GM21619 (cell line): ENCODE data around the gene OLAH.
"Not testable (repeated sequence)": the region's sequence is repeated elsewhere in the genome, so short reads cannot be mapped to it uniquely, and the experiment has no call there.

ENCODE experiments used
- ATAC-seq: cut with Tn5 transposase; IDR thresholded peaks from one replicate; pipeline ENCODE4 v1.9.1; 2021; ENCODE audit not compliant: unreplicated experiment

OLAH gene

GRCh38 chr10:15043674-15044073 lies at the start of gene OLAH:
Gene OLAH, plus strand, starts transcription at chr10:15043943. Its CDS starts 3,346 bp downstream, at chr10:15047289.
- no peak for ATAC-seq

GRCh38 chr10:14995964-14996565 lies 47.7 kb upstream of the OLAH start:
- no peak for ATAC-seq

- ATAC-seq: not testable (repeated sequence)
Observed at GRCh38 chr10:15013530-15013929, 30.2 kb upstream of the OLAH start.

GRCh38 chr10:15015451-15015850 lies 28.3 kb upstream of the OLAH start:
- no peak for ATAC-seq

- ATAC-seq: not testable (repeated sequence)
Observed at GRCh38 chr10:15020966-15021365, 22.8 kb upstream of the OLAH start.

GRCh38 chr10:15023079-15023478 lies 20.7 kb upstream of the OLAH start:
- not testable (repeated sequence) for ATAC-seq

GRCh38 chr10:15024017-15025004 lies 19.4 kb upstream of the OLAH start:
- ATAC-seq: not testable (repeated sequence)

- ATAC-seq: not testable (repeated sequence)
Observed at GRCh38 chr10:15025040-15025439, 18.7 kb upstream of the OLAH start.

- ATAC-seq: no peak
Observed at GRCh38 chr10:15027741-15028140, 16.0 kb upstream of the OLAH start.

- ATAC-seq: no peak
Observed at GRCh38 chr10:15035385-15036301, 8.1 kb upstream of the OLAH start.

- ATAC-seq: no peak
Observed at GRCh38 chr10:15037691-15038090, 6.1 kb upstream of the OLAH start.

GRCh38 chr10:15038416-15038815 lies 5.3 kb upstream of the OLAH start:
- ATAC-seq: no peak

GRCh38 chr10:15045380-15045779 lies 1.6 kb downstream of the OLAH start:
- ATAC-seq: no peak

GRCh38 chr10:15046626-15047025 lies 2.9 kb downstream of the OLAH start:
- ATAC-seq: no peak

- ATAC-seq: no peak
Observed at GRCh38 chr10:15049533-15049932, 5.8 kb downstream of the OLAH start.

- ATAC-seq: no peak
Observed at GRCh38 chr10:15052121-15052520, 8.4 kb downstream of the OLAH start.

GRCh38 chr10:15053061-15053460 lies 9.3 kb downstream of the OLAH start:
- ATAC-seq: no peak

GRCh38 chr10:15058689-15059088 lies 14.9 kb downstream of the OLAH start:
- ATAC-seq: no peak

GRCh38 chr10:15059914-15060313 lies 16.2 kb downstream of the OLAH start:
- ATAC-seq: no peak

- no peak for ATAC-seq
Observed at GRCh38 chr10:15060638-15061037, 16.9 kb downstream of the OLAH start.

GRCh38 chr10:15067154-15067553 lies 23.4 kb downstream of the OLAH start:
- ATAC-seq: peak; percentile 92
